Kidney epithelial cell (primary cell): ENCODE data around the gene RAMACL. TPM values are rescaled to one million over a fixed set of nuclear protein-coding genes. Genes with fewer than 3 reads are reported as not detected.

ENCODE experiments used
- DNase-seq: peaks from one replicate; pipeline ENCODE4 v3.0.0-alpha.2; 2010; ENCODE audit warnings: low read depth
- H3K27me3 ChIP-seq: 2 replicates; pipeline ENCODE4 v1.6.0; 2011; ENCODE audit warnings: low read length; ENCODE audit not compliant: control insufficient read depth, insufficient read depth
- H3K36me3 ChIP-seq: 2 replicates; pipeline ENCODE4 v1.5.1; 2011; ENCODE audit warnings: low read length; ENCODE audit not compliant: control insufficient read depth, insufficient read depth
- H3K4me3 ChIP-seq: 2 replicates; pipeline ENCODE4 v1.5.1; 2011; ENCODE audit warnings: low read depth, mild to moderate bottlenecking, control low read depth, low read length
- total RNA-seq: library from RNA; depleted of rRNA; stranded (reverse); fragments of >200 nt; gene quantifications from 2 replicates; pipeline ENCODE4 v1.2.3, GENCODE V29; 2015
- TF ChIP-seq, protein P1 (sequence below): IDR thresholded peaks from 2 replicates; pipeline ENCODE4 v1.5.1; 2011; ENCODE audit warnings: mild to moderate bottlenecking, moderate library complexity, low read length, control low read depth, inconsistent platforms; ENCODE audit not compliant: insufficient read depth, poor library complexity, severe bottlenecking

Gene RAMACL
- total RNA-seq, 1 donor from 2014 or later: 0.88 TPM

- Histone ChIP-seq H3K27me3 (no peaks in the 10 kb centered on the region), H3K4me3 (no peak overlapping the region), H3K36me3 (no peaks in the 10 kb centered on the region)
- TF ChIP-seq, protein P1, sequence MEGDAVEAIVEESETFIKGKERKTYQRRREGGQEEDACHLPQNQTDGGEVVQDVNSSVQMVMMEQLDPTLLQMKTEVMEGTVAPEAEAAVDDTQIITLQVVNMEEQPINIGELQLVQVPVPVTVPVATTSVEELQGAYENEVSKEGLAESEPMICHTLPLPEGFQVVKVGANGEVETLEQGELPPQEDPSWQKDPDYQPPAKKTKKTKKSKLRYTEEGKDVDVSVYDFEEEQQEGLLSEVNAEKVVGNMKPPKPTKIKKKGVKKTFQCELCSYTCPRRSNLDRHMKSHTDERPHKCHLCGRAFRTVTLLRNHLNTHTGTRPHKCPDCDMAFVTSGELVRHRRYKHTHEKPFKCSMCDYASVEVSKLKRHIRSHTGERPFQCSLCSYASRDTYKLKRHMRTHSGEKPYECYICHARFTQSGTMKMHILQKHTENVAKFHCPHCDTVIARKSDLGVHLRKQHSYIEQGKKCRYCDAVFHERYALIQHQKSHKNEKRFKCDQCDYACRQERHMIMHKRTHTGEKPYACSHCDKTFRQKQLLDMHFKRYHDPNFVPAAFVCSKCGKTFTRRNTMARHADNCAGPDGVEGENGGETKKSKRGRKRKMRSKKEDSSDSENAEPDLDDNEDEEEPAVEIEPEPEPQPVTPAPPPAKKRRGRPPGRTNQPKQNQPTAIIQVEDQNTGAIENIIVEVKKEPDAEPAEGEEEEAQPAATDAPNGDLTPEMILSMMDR: no peak
- DNase-seq: no peak
Observed at GRCh38 chr6:166565084-166565967, 21.2 kb downstream of the RAMACL start.

DNA sequence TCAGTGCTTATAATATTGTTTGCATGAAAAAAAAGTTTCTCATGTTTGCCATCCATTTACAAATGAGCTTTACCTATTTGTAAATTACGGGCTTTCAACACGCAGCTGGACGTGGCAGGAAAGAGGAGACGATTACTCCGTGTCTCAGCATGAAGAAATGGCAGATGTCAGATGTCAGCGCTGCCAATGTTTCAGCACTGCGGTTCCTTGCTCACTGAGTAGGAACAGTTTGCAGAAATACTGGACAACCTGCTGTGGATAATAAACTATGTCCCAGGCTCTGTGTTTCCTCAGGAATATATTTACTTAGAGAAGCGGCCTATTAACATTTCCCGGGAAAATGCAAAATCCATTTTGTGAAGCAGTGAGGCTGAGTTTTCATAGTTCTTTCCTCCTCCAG is 22.7 kb downstream of the RAMACL start:
- no peaks in the 10 kb centered on the region for H3K27me3 ChIP-seq
- H3K4me3 ChIP-seq: no peak overlapping the region
- DNase-seq: no peak
- TF ChIP-seq, protein P1: no peak
- H3K36me3 ChIP-seq: no peaks in the 10 kb centered on the region

DNA sequence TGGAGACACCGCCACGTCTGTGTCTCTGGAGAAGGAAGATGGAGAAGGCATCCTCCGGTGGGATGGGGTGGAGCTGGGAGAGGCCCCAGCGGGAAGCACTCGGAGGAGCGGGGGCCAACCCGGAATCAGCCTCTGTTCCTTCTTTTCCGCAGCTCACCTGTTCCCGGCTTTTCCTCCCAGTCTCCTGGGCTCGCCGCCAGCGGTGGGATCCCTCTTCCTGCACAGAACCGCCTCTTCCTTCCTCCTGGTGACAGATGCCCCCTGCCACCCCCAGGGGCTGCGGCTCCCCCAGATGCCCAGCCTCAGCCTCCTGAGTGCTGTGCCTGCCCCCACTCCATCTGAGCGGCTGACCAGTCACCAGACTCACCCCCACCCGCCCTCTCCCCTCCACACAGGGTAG is 23.3 kb downstream of the RAMACL start:
- Histone ChIP-seq H3K4me3 (no peak overlapping the region), H3K27me3 (no peaks in the 10 kb centered on the region), H3K36me3 (no peaks in the 10 kb centered on the region)
- no peak for DNase-seq
- TF ChIP-seq, protein P1: no peak

DNA sequence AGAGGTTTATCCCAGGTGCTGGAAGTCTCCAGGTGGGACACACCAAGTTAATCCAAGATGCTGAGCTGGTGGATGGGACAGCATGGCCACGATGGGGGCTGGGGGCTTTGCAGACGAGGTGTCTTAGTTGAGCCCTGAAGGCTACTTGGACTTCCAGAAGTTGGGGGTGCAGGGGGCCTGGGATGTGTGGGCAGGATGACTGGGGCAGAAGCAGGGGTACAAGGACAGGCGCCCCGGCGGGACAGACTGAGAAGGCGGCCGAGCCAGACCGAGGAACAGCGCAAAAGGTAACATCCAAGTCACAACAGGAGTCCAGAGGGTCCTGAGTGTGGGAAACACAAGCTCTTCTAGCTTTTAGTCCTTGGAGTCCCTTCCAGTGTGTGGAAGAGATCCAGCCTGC is 23.8 kb downstream of the RAMACL start:
- TF ChIP-seq, protein P1: no peak

GRCh38 chr6:166561771-166562359 is 24.6 kb downstream of the RAMACL start:
- H3K27me3 ChIP-seq: no peaks in the 10 kb centered on the region
- no peak overlapping the region for H3K4me3 ChIP-seq
- TF ChIP-seq, protein P1: no peak
- no peaks in the 10 kb centered on the region for H3K36me3 ChIP-seq
- DNase-seq: no peak

More for the DNA sequence above, 23.8 kb downstream of the RAMACL start:
- Histone ChIP-seq H3K4me3 (no peak overlapping the region), H3K36me3 (no peaks in the 10 kb centered on the region), H3K27me3 (no peaks in the 10 kb centered on the region)
- DNase-seq: no peak
